Left lobe of liver (tissue), 2 donors: ENCODE data around the gene IL18BP. TPM values are rescaled to one million over a fixed set of nuclear protein-coding genes. Genes with fewer than 3 reads are reported as not detected.

Experiments used
- ATAC-seq: fragments of 200-7000 bp; cut with Tn5 transposase; one replicate; pipeline ENCODE4 v1.9.1; 2020; ENCODE audit warnings: mild to moderate bottlenecking, moderate library complexity
- DNase-seq: peaks from one replicate; pipeline ENCODE4 v3.0.0-alpha.2; 2020; ENCODE audit warnings: low spot score
- total RNA-seq: library from RNA; stranded (reverse); gene quantifications from one replicate; pipeline ENCODE4 v1.2.1, GENCODE V29; 2021
- donor health status: DM: no; HTN: no; CAD: no; lungs with moderate emphysema.
- donor health status: DM: no; HTN: yes; CAD: no.

IL18BP gene
- total RNA-seq, 1 donor from 2014 or later = 3.0 TPM

DNA sequence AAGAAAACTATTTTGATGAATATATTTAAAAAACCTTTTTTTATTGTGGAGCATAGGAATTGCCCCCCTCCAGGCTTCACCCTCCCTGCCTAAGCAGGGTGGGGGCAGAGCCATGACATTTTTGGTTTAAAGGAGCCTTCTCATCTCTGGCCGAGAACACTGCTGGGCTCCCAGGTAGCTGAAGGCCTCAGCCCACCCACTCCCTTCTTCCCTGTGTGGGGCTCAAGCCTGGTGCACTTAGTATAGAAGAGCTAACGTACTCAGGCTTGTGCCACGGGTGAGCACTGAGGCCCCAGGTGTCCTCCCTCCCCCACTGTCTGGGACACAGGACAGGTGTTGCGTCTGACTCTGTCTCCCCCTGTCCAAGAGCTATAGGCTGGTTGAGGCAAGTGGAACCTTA lies 2.2 kb upstream of the IL18BP start:
- no peak for DNase-seq
- ATAC-seq = no peak

GRCh38 chr11:71996946-71997345 lies 1.8 kb upstream of the IL18BP start:
- ATAC-seq = no peak

DNA sequence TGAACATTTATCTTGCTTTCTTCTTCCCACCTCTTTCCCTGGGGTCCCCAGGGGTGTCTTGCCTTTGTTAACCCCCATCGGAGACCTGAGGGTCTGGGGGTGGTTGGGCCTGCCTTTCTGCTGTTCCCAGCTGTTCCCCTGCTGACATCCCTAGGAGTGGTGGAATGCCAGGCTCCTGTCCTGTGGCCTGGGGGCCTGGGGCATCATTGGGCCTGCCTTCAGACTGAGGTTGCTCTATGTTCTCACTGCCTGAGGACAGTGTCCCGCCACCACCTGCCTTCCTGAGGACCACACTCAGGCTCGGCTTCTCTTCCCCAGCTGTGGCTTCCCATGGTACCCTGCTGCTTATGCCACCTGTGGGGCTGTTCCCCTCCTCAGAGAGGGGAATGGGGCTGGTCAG lies 1.1 kb upstream of the IL18BP start:
- DNase-seq (no peak), ATAC-seq (no peak)

More at GRCh38 chr11:71996946-71997345, 1.8 kb upstream of the IL18BP start:
- DNase-seq = no peak

DNA sequence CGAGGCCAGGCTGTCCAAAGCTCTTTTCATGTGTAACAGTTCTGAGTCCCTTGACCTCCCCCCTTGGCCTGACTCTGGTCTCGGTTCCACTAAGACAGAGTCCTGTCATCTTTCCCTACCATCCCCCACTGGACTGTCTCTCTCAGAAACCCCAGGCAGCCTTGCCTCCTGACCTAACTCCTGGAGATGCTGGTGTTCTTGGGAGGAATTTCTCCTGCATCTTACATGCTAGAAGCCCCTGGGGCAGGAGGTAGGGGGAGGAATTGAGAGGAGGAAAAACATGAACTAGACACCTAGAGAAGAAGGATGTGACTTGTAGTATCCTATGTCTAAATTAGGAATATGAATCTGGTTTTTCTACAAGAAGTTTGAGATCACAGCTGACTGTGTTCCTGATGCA lies 648 bp upstream of the IL18BP start:
- DNase-seq = no peak
- no peak for ATAC-seq

- DNase-seq (no peak), ATAC-seq (peak; percentile 60)
These were observed 653 bp downstream of the IL18BP start for GRCh38 chr11:71999362-71999761.

DNA sequence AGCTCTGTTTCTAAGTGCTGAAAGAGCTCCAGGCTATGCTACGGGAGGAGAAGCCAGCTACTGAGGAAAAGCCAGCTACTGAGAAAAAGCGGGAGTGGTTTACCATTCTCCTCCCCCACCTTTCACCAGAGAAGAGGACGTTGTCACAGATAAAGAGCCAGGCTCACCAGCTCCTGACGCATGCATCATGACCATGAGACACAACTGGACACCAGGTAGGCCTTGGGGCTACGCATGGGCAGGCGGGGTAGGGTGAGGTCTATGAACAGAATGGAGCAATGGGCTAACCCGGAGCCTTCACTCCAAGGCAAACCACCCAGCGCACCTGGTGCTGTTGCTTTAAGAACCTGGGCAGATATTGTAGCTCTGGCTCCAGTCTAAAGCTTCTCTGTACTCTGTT lies 1.1 kb downstream of the IL18BP start:
- ATAC-seq = peak; percentile 2
- no peak for DNase-seq

GRCh38 chr11:72000202-72000867 lies 1.6 kb downstream of the IL18BP start:
- no peak for DNase-seq
- ATAC-seq = no peak

DNA sequence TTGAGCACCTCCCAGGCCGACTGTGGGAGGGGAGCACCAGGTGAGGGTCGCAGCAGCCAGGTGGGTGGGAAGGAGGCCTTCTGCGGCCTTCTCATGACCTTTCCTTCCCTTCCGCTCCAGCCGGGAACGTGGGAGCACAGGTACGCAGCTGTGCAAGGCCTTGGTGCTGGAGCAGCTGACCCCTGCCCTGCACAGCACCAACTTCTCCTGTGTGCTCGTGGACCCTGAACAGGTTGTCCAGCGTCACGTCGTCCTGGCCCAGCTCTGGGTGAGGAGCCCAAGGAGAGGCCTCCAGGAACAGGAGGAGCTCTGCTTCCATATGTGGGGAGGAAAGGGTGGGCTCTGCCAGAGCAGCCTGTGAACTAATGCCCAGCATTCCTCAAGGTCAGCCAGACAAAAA lies 2.6 kb downstream of the IL18BP start:
- ATAC-seq (no peak), DNase-seq (no peak)

DNA sequence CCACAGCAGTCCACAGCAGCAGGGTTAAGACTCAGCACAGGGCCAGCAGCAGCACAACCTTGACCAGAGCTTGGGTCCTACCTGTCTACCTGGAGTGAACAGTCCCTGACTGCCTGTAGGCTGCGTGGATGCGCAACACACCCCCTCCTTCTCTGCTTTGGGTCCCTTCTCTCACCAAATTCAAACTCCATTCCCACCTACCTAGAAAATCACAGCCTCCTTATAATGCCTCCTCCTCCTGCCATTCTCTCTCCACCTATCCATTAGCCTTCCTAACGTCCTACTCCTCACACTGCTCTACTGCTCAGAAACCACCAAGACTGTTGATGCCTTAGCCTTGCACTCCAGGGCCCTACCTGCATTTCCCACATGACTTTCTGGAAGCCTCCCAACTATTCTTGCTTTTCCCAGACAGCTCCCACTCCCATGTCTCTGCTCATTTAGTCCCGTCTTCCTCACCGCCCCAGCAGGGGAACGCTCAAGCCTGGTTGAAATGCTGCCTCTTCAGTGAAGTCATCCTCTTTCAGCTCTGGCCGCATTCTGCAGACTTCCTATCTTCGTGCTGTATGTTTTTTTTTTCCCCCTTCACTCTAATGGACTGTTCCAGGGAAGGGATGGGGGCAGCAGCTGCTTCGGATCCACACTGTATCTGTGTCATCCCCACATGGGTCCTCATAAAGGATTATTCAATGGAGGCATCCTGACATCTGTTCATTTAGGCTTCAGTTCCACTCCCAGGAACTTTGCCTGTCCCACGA lies 3.3 kb downstream of the IL18BP start:
- ATAC-seq (no peak), DNase-seq (no peak)

GRCh38 chr11:72002841-72003775 lies 4.4 kb downstream of the IL18BP start:
- DNase-seq = no peak
- ATAC-seq = no peak

DNA sequence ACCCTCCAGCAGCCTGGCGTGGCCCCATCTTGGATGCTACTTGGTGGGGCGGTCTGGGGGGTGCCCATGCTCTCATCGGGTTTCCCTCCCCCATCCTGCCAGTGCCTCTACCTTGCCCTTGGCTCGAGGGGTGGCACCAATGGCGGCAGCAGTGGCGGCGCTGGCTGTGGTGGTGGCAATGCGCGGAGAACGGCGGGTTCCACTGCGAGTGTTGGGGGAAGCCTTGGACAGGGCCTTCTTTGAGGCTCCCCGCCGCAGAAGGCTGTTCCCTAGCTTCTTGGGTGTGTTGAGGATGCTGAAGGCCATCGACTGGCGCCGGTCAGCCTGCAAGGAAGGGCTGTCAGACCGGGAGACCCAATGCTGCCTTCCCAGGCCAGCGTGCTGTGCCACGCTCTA lies 5.1 kb downstream of the IL18BP start:
- DNase-seq = no peak
- ATAC-seq = no peak

- no peak for DNase-seq
These were observed 6.0 kb downstream of the IL18BP start for GRCh38 chr11:72004515-72005346.

DNA sequence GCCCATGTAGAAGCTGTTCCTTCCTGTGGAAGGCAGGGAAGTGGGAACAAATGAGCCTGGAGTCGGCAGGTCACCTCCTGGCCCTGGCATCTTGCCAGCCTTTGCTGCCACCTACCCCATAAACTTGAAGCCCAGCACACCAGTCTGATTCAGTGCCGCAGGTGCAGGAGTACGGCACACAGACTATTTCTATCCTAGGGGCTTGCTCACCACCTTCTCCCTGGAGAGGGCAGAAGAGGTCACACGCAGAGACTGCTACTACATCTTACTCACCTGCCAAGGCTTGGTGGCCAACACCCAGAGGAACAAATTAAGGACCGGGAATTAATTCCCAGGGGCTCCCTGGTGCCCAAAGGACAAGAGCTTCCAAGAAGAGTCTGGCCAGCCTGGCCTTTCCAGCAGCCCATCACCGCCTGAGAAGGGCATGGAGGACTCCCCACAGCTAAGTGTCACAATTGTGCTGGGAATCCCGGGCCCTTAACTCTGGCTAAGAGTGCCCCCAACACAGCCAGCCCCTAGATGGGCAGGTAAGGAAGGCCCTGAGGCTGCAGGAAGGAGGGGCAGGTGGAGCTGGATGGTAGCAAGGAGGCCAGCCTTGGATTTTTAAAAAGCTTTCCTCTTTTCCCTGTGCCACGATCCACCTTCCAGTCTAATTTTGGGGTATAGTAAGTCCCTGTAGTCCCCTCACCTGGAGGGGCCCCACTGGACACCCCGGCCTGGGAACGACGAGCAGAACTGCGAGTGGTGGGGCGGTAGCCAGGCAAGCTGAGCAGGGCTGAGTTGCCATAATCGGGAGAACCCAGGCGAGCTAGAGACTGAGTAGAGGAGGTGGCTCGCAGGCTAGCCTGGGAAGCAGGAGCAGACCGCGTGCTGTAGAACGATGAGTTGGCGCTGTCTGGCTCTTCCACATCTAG lies 6.9 kb downstream of the IL18BP start:
- DNase-seq = no peak
- ATAC-seq = no peak

More at GRCh38 chr11:72004515-72005346, 6.0 kb downstream of the IL18BP start:
- ATAC-seq = no peak

DNA sequence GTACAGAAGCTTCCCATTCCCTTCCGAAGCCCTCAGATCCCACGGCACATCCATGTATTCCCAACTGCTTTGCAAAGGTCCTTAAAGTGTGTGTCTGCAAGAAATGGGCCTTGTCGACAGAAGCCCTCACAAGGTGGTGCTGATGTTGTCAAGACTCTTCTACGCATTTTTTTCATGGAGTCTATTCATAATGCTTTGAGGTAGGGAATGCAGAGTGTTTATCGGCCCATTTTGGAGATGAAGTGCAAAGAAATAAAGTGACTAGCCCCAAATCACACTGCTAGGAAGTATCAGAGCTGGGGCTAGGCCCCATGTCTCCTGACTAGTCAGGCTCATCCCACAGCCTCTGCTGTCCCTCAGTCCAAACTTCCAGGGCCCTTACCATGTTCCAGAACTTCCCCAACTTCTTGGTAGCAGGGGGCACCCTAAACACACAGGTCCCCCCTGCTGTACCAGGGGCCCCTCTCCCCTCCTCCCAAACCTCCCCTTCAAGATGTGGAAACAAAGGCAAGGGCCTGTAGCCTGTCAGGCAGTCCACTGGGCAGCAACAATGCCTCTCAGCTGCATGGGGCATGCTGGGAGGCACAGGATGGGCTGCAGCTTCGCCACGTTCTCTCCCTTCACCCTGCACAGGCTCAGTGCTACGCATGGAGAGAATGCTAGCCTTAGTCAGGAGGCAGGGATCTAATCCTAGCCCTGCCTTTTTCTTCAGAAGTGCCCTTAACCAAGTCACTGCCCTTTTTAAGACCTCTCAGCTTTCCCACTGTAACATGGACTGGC lies 7.8 kb downstream of the IL18BP start:
- no peak for DNase-seq
- ATAC-seq = no peak

- ATAC-seq (no peak), DNase-seq (no peak)
These were observed 8.4 kb downstream of the IL18BP start for GRCh38 chr11:72007089-72007476.

- DNase-seq (no peak), ATAC-seq (no peak)
These were observed 8.9 kb downstream of the IL18BP start for GRCh38 chr11:72007587-72007986.

DNA sequence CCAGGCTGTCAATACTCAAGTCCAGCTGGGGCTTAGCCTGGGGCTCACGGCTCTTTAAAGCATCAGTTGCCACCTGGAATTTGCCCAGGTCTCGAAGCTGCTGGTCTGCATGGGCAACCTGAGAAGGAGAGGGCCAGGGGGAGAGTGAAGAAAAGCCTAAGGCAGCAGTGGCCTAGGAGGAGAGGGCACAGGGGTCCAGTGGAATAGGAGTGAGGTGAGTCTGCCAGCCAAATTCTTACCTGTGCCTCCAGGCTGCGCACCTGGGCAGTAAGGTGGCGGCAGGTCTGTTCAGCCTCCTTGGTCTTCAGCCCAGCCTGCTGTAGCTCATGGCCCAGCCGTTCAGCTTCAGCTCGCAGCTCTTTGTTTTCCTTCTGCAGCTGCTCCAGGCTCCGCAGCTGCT lies 10.0 kb downstream of the IL18BP start:
- no peak for ATAC-seq
- no peak for DNase-seq

DNA sequence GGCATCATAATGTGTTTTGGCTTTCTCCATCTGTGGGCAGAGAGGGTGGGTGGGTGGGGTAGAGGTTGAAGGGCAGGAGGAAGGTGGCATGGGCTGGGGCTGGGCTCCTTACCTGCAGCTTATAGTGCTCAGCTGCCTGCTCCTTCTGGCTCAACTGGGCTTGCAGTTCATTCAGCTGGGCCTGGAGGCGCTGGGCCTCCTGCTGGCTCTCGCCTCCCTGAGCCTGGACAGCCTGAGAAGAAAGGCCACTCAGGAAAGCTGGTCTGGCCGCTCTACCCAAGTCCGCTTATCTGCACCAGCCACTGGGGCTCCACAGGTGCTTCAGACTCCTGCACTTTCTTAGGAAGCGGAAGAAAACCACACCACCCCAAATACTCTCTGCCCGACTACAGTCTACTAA lies 10.4 kb downstream of the IL18BP start:
- no peak for ATAC-seq
- DNase-seq = no peak
